Panc1 (cell line): ENCODE results near the gene TM9SF4. TPM values are rescaled to one million over a fixed set of nuclear protein-coding genes. Genes with fewer than 3 reads are reported as not detected.
"Not testable (repeated sequence)": the region's sequence is repeated elsewhere in the genome, so short reads cannot be mapped to it uniquely, and the experiment has no call there.

Source experiments
- ATAC-seq: fragments of 200-7000 bp; cut with Tn5 transposase; 2 replicates; pipeline ENCODE4 v1.9.1; 2020; ENCODE audit warnings: mild to moderate bottlenecking, moderate library complexity
- BruUV-seq: library from RNA; stranded (reverse); fragments of 400-500 nt; replicated peaks from 2 replicates; lab custom pipeline; 2021; lab: Mats Ljungman, UMichigan
- CTCF ChIA-PET: fragments of 300-600 bp; sonication (Branson Sonifier 250); formaldehyde crosslinking; loops from one replicate; lab custom pipeline; 2022; ENCODE audit warnings: antibody characterized with exemption; lab: Charles Lee
- POLR2A ChIA-PET: fragments of 300-600 bp; sonication (Branson Sonifier 250); formaldehyde crosslinking; loops from one replicate; lab custom pipeline; 2022; ENCODE audit warnings: antibody characterized with exemption; lab: Charles Lee
- DNase-seq: peaks from one replicate; pipeline ENCODE4 v3.0.0-alpha.2; 2010; ENCODE audit warnings: low read depth, low spot score
- H3K27ac ChIP-seq: 2 replicates; pipeline ENCODE4 v1.5.1; 2011; ENCODE audit warnings: mild to moderate bottlenecking, low read length, inconsistent platforms
- H3K27me3 ChIP-seq: fragments of 200-500 bp; sonication (Bioruptor generic); 2 replicates; pipeline ENCODE4 v1.6.0; 2014; ENCODE audit warnings: low read length, inconsistent platforms; ENCODE audit not compliant: control insufficient read depth, insufficient read depth
- H3K36me3 ChIP-seq: fragments of 200-500 bp; sonication (Bioruptor generic); 2 replicates; pipeline ENCODE4 v1.5.1; 2014; ENCODE audit warnings: inconsistent platforms, mild to moderate bottlenecking, low read length, moderate library complexity; ENCODE audit not compliant: control insufficient read depth, insufficient read depth
- H3K4me1 ChIP-seq: 2 replicates; pipeline ENCODE4 v1.5.1; 2011; ENCODE audit warnings: inconsistent platforms, mild to moderate bottlenecking, low read length, moderate library complexity; ENCODE audit not compliant: control insufficient read depth, insufficient read depth
- H3K4me3 ChIP-seq, 2 experiments: 2 replicates each; pipeline ENCODE4 v1.5.1; 2011 to 2012; ENCODE audit warnings: low read depth in 2 of 2, low read length in 2 of 2, mild to moderate bottlenecking in 2 of 2, inconsistent platforms in 1 of 2, moderate library complexity in 1 of 2
- H3K9me3 ChIP-seq: fragments of 200-500 bp; sonication (Bioruptor generic); 2 replicates; pipeline ENCODE4 v1.5.1; 2014; ENCODE audit warnings: low read depth, mild to moderate bottlenecking, inconsistent platforms, low read length, moderate library complexity; ENCODE audit not compliant: control insufficient read depth, insufficient read depth
- CTCF ChIP-seq: fragments of 450-650 bp; IDR thresholded peaks from 2 replicates; pipeline ENCODE4 v1.5.1; 2017; ENCODE audit warnings: mild to moderate bottlenecking
- POLR2AphosphoS5 ChIP-seq: IDR thresholded peaks from 2 replicates; pipeline ENCODE4 v1.6.1; 2012; ENCODE audit warnings: mild to moderate bottlenecking, low read depth, low read length, moderate library complexity
- SIN3A ChIP-seq: IDR thresholded peaks from 2 replicates; pipeline ENCODE4 v1.6.1; 2012; ENCODE audit warnings: low read depth, mild to moderate bottlenecking, low read length, moderate library complexity, borderline replicate concordance; ENCODE audit not compliant: insufficient read depth
- TCF7L2 ChIP-seq: IDR thresholded peaks from 2 replicates; pipeline ENCODE4 v1.6.1; 2011; ENCODE audit warnings: mild to moderate bottlenecking, low read depth, low read length, inconsistent platforms
- in situ Hi-C: cut with HindIII; loops from 2 replicates; pipeline ENCODE4 v1.10.0; 2016; ENCODE audit warnings: low sequenced_read_pairs, low pct_unique_long_range_greater_than_20kb
- intact Hi-C: fragments of 100-400 bp; cut with micrococcal nuclease; formaldehyde crosslinking; loops from one replicate; pipeline ENCODE4 v1.10.0; 2022; ENCODE audit not compliant: unreplicated experiment
- total RNA-seq: library from RNA; stranded (reverse); gene quantifications from one replicate; pipeline ENCODE4 v1.2.1, GENCODE V29; 2021; ENCODE audit not compliant: unreplicated experiment
- TF ChIP-seq, protein P1 (sequence below), 2 experiments: IDR thresholded peaks; 2 replicates each; pipeline ENCODE4 v1.6.1; 2011 to 2012; ENCODE audit warnings: low read depth in 2 of 2, control low read depth in 1 of 2, low read length in 1 of 2, mild to moderate bottlenecking in 1 of 2, moderate library complexity in 1 of 2; ENCODE audit not compliant: insufficient read depth in 1 of 2

The TM9SF4 gene
- total RNA-seq, 1 experiment from 2014 or later: 180 TPM

DNA sequence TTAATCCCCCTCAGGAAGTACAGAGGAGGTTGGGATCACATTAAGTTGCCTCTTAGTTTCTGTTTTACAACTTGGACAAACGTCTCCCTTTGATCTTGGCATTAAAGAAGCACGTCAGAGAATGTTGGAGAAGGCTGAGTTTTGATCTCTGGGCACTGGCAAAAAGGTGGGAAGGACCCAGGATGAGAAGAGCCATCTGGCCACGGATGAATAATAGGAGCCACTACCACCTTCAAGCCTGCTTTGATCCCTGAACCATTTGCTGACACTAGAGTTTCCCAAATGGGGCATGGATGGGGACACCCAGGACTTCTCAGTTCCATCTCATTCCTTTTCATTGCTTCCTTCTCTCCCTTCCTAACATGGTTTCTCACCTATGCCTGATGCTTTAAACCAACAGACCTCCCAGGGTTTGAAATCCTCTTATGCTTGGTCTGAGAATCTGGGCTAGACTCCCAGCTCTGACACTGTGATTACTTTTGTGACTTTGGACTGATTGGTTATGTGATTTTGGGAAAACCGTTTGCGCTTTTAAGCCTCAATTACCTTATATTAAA is 5.8 kb downstream of the TM9SF4 start:
- TF ChIP-seq, protein P1, sequence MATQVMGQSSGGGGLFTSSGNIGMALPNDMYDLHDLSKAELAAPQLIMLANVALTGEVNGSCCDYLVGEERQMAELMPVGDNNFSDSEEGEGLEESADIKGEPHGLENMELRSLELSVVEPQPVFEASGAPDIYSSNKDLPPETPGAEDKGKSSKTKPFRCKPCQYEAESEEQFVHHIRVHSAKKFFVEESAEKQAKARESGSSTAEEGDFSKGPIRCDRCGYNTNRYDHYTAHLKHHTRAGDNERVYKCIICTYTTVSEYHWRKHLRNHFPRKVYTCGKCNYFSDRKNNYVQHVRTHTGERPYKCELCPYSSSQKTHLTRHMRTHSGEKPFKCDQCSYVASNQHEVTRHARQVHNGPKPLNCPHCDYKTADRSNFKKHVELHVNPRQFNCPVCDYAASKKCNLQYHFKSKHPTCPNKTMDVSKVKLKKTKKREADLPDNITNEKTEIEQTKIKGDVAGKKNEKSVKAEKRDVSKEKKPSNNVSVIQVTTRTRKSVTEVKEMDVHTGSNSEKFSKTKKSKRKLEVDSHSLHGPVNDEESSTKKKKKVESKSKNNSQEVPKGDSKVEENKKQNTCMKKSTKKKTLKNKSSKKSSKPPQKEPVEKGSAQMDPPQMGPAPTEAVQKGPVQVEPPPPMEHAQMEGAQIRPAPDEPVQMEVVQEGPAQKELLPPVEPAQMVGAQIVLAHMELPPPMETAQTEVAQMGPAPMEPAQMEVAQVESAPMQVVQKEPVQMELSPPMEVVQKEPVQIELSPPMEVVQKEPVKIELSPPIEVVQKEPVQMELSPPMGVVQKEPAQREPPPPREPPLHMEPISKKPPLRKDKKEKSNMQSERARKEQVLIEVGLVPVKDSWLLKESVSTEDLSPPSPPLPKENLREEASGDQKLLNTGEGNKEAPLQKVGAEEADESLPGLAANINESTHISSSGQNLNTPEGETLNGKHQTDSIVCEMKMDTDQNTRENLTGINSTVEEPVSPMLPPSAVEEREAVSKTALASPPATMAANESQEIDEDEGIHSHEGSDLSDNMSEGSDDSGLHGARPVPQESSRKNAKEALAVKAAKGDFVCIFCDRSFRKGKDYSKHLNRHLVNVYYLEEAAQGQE (IDR thresholded peaks at IDR 0.05; ENCODE audit: insufficient read depth in 1 of 2, low read depth in 2 of 2, low read length in 1 of 2): no peak
- TF ChIP-seq POLR2AphosphoS5 (no peak; the same call in 1 of the 2 replicates), TCF7L2 (peak; percentile 74), SIN3A (no peak)
- Histone ChIP-seq H3K27ac (no peak overlapping the region), H3K9me3 (no peaks in the 10 kb centered on the region), H3K4me1 (peaks cover 44% of the 10 kb centered on the region), H3K4me3 (no peak overlapping the region), H3K36me3 (no peaks in the 10 kb centered on the region), H3K27me3 (no peaks in the 10 kb centered on the region)
- ChIA-PET CTCF (interaction anchor here (0.6 kb wide), 1 partner anchor 40 kb away, joined by 4 read pairs; no protein-coding TSS in a partner anchor), POLR2A (no interaction called here)
- DNase-seq (no peak), ATAC-seq (no peak)
- in situ Hi-C loops: no loop called here
- no TSS peak for BruUV-seq
- intact Hi-C loops: no loop called here

GRCh38 chr20:32116079-32116521 is 6.6 kb downstream of the TM9SF4 start:
- Histone ChIP-seq H3K27ac (no peak overlapping the region), H3K4me3 (no peak overlapping the region), H3K9me3 (no peaks in the 10 kb centered on the region), H3K27me3 (no peaks in the 10 kb centered on the region), H3K4me1 (peaks cover 36% of the 10 kb centered on the region), H3K36me3 (no peaks in the 10 kb centered on the region)
- intact Hi-C loops (no loop called here), in situ Hi-C loops (no loop called here)
- DNase-seq: no peak
- CTCF ChIA-PET: no interaction called here
- BruUV-seq: no TSS peak
- no peak for ATAC-seq
- TF ChIP-seq, protein P1 (IDR thresholded peaks at IDR 0.05; ENCODE audit: insufficient read depth in 1 of 2, low read depth in 2 of 2, low read length in 1 of 2): no peak
- TF ChIP-seq CTCF (no peak), TCF7L2 (no peak), POLR2AphosphoS5 (no peak), SIN3A (no peak)
- POLR2A ChIA-PET: interaction anchor here (0.6 kb wide), 1 partner anchor 343 kb away, joined by 12 read pairs; no protein-coding TSS in a partner anchor

DNA sequence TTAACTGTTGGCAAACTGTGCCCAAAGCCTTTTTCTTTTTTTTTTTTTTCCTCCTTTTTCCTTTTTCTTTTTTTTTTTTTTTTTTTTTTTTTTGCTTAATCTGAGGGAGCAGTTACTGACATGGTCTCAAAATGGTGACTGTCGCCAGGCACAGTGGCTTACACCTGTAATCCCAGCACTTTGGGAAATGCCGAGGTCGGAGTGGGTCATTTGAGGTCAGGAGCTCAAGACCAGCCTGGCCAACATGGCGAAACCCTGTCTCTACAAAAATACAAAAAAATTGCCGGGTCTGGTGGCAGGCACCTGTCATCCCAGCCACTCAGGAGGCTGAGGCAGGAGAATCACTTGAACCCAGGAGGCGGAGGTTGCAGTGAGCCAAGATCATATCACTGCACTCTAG is 7.3 kb downstream of the TM9SF4 start:
- ATAC-seq, BruUV-seq, H3K27ac ChIP-seq, H3K36me3 ChIP-seq, intact Hi-C loops, DNase-seq, in situ Hi-C loops, H3K27me3 ChIP-seq, H3K9me3 ChIP-seq, H3K4me3 ChIP-seq: not testable (repeated sequence)
- ChIA-PET CTCF (interaction anchor here (0.6 kb wide), 2 partner anchors 237 to 1172 kb away, joined by 5 to 7 read pairs; no protein-coding TSS in a partner anchor), POLR2A (interaction anchor here (0.6 kb wide), 2 partner anchors 99 to 342 kb away, joined by 4 to 12 read pairs; no protein-coding TSS in a partner anchor)
- H3K4me1 ChIP-seq: peaks cover 31% of the 10 kb centered on the region

DNA sequence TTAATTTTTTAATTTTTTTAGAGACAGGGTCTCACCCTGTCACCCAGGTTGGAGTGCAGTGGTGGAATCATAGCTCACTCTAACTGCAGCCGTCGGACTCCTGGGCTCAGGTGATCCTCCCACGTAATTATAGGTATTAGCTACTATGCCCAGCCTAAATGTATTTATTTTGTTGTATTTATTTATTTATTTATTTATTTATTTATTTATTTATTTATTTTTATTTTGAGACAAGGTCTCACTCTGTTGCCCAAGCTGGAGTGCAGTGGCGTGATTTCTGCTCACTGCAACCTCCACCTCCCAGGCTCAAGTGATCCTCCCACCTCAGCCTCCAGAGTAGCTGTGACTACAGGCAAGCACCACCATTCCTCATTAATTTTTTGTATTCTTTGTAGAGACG is 8.9 kb downstream of the TM9SF4 start:
- POLR2A ChIA-PET: interaction anchor here (0.7 kb wide), 1 partner anchor 9 kb away, joined by 3 read pairs; the partner anchor contains the start of gene TM9SF4
- peaks cover 31% of the 10 kb centered on the region for H3K4me1 ChIP-seq
- in situ Hi-C loops, H3K36me3 ChIP-seq, DNase-seq, CTCF ChIA-PET, H3K4me3 ChIP-seq, H3K27ac ChIP-seq, H3K27me3 ChIP-seq, intact Hi-C loops, ATAC-seq, H3K9me3 ChIP-seq, BruUV-seq: not testable (repeated sequence)
